ENCODE measurements around the gene TTC38.

The TTC38 gene

DNA sequence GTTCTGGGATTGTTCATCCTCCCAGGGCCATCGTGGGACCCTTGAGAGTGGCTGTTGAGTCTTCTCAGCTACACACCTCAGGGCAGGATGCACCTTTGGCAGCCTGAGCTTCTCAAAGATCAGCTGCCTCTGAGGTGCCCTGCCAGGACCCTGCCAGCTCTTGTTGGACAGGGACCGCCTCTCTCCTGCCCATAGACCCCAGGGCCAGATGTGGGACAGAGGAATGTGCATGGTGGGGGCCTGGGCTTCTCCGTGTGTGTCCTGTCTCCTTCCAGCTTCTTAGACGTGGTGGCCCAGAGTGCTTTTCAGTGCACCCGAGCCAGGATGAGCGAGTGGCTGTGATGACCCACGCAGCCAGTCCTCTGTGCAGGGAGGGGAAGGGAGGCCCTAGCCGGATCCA lies 61.8 kb downstream of the TTC38 start:
- DNase-seq (ENCODE audit: low spot score), result no peak

DNA sequence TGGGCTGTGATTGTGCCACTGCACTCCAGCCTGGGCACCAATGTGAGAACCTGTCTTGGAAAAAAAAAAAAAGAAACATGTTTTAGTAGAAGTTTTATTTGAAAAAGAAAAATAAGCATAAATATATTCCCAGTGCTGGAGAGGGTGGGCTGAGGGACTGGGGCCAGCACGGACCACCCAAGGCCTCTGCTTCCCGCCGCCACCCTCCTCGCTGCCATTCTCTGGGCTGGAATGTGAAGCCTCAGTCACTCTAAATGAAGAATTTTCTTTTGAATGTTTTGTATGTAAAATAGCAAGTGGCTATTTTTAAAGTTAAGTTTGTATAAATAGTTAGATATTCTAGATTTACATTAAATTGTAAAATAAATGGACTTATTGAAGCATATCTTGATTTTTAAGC lies 62.6 kb downstream of the TTC38 start:
- DNase-seq (ENCODE audit: low spot score), result no peak

DNA sequence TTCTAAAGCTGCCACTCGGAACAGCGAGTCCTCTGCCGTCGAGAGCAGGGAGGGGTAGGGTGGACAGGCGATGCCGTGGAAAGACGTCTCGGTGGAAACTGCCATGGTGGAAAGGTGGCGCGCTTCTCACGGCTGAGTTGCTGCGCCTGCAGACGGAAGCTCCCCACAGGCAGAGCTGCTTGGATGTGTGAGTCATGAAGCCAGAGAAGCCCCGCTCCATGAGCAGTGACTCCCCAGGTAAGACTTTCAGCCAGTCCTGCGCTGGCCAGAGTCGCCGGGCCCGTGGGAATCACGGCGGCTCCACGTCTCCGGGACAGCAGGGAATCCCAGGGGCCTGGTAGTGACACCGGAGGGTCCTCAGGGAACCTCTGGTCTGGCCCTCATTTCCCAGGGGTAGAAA lies 63.7 kb downstream of the TTC38 start:
- no peak for DNase-seq (ENCODE audit: low spot score)

GRCh38 chr22:46335201-46336118 lies 67.7 kb downstream of the TTC38 start, which contains the start of gene TRMU:
TRMU (plus strand) TSS chr22:46335714; CDS start chr22:46335765, 51 bp downstream.
- peak; percentile 83 for DNase-seq (ENCODE audit: low spot score)

- no peak for DNase-seq (ENCODE audit: low spot score)
These were observed 68.6 kb downstream of the TTC38 start for GRCh38 chr22:46336119-46337078.

- DNase-seq (ENCODE audit: low spot score), result no peak
These were observed 70.1 kb downstream of the TTC38 start for GRCh38 chr22:46337870-46338269.

DNA sequence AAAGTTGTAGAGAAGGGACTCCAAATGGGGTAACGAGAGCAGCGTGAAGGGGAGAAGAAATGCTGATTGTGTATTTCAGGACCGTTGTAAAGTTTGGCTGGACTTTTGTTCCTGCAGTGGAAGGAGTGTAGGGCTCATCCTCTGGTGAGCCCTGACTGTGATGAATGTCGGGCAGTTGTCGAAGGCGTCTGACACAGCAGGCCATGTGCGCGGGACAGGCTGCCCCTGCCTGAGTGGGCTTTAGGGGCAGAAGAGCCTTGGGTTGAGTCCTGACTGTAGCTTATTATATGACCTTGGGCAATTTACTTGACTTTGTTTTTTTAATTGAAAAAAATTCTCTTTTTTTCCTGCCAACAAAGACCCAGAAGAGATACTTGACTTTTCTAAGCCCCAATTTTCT lies 70.8 kb downstream of the TTC38 start:
- DNase-seq (ENCODE audit: low spot score), result no peak

- DNase-seq (ENCODE audit: low spot score), result no peak
These were observed 72.1 kb downstream of the TTC38 start for GRCh38 chr22:46339956-46340355.

GRCh38 chr22:46340676-46341075 lies 72.9 kb downstream of the TTC38 start:
- no peak for DNase-seq (ENCODE audit: low spot score)

Data from cerebellar cortex (tissue), 1 donor.